NCI-H187 treated with DMSO at 0.1 percent for 48 hours (cell line): ENCODE measurements around the gene LRP1-AS.

Experiments
- DNase-seq: peaks from one replicate; lab custom pipeline; 2025; lab: John Stamatoyannopoulos, UW

The LRP1-AS gene

GRCh38 chr12:57119294-57120085 lies 27.9 kb downstream of the LRP1-AS start:
- DNase-seq = no peak

GRCh38 chr12:57118711-57119271 lies 28.6 kb downstream of the LRP1-AS start:
- no peak for DNase-seq

- no peak for DNase-seq
Observed at GRCh38 chr12:57116580-57117281, 30.7 kb downstream of the LRP1-AS start.

- DNase-seq = no peak
Observed at GRCh38 chr12:57112492-57113294, 34.7 kb downstream of the LRP1-AS start.

- DNase-seq = no peak
Observed at GRCh38 chr12:57111031-57111734, 36.2 kb downstream of the LRP1-AS start, which contains the start of gene STAT6. Gene STAT6, minus strand, starts transcription at chr12:57111362. Its CDS starts 3,084 bp downstream, at chr12:57108278.

- DNase-seq = no peak
Observed at GRCh38 chr12:57110104-57111030, 37.1 kb downstream of the LRP1-AS start.

- no peak for DNase-seq
Observed at GRCh38 chr12:57109207-57110103, 38.0 kb downstream of the LRP1-AS start.

GRCh38 chr12:57107456-57108155 lies 39.8 kb downstream of the LRP1-AS start:
- no peak for DNase-seq

GRCh38 chr12:57106021-57106708 lies 41.3 kb downstream of the LRP1-AS start:
- DNase-seq = no peak

- DNase-seq = no peak
Observed at GRCh38 chr12:57105011-57105753, 42.2 kb downstream of the LRP1-AS start.

GRCh38 chr12:57104292-57104910 lies 43.0 kb downstream of the LRP1-AS start:
- no peak for DNase-seq

GRCh38 chr12:57103856-57104255 lies 43.6 kb downstream of the LRP1-AS start:
- DNase-seq = no peak

GRCh38 chr12:57101892-57102695 lies 45.3 kb downstream of the LRP1-AS start:
- DNase-seq = no peak

- no peak for DNase-seq
Observed at GRCh38 chr12:57099766-57100165, 47.7 kb downstream of the LRP1-AS start.

- DNase-seq = no peak
Observed at GRCh38 chr12:57099047-57099714, 48.2 kb downstream of the LRP1-AS start.
